Astrocyte of the spinal cord (primary cell): ENCODE results near the gene PPARG.
"Not testable (repeated sequence)": the region's sequence is repeated elsewhere in the genome, so short reads cannot be mapped to it uniquely, and the experiment has no call there.

Experiments
- DNase-seq: peaks from one replicate; pipeline ENCODE4 v3.0.0; 2011; ENCODE audit warnings: low read depth, low spot score
- H3K4me3 ChIP-seq: 2 replicates; pipeline ENCODE4 v1.5.1; 2011; ENCODE audit warnings: low read depth, mild to moderate bottlenecking, low read length, moderate library complexity
- CTCF ChIP-seq: IDR thresholded peaks from 2 replicates; pipeline ENCODE4 v1.5.1; 2012; ENCODE audit warnings: low read depth, mild to moderate bottlenecking, low read length, inconsistent platforms
- in situ Hi-C: cut with HindIII; loops from 2 replicates; pipeline ENCODE4 v1.10.0; 2017; ENCODE audit warnings: low sequenced_read_pairs

Gene PPARG

GRCh38 chr3:12452361-12453330, 163.8 kb downstream of the PPARG start:
- no peak for DNase-seq
- no peak for TF ChIP-seq CTCF
- no peak overlapping the region for H3K4me3 ChIP-seq
- in situ Hi-C loops: no loop called here

- no peak for TF ChIP-seq CTCF
- no peak overlapping the region for H3K4me3 ChIP-seq
- DNase-seq: no peak
- in situ Hi-C loops: no loop called here
These were observed 165.4 kb downstream of the PPARG start for GRCh38 chr3:12454076-12454815.

GRCh38 chr3:12454816-12455121, 165.9 kb downstream of the PPARG start:
- in situ Hi-C loops: no loop called here
- no peak overlapping the region for H3K4me3 ChIP-seq
- DNase-seq: no peak
- TF ChIP-seq CTCF: no peak

- no peak for DNase-seq
- H3K4me3 ChIP-seq: no peak overlapping the region
- in situ Hi-C loops: no loop called here
- TF ChIP-seq CTCF: no peak
These were observed 166.9 kb downstream of the PPARG start for GRCh38 chr3:12455740-12456139.

- in situ Hi-C loops: no loop called here
- H3K4me3 ChIP-seq: no peak overlapping the region
- no peak for TF ChIP-seq CTCF
- DNase-seq: no peak
These were observed 167.6 kb downstream of the PPARG start for GRCh38 chr3:12456441-12456840.

GRCh38 chr3:12457380-12457779, 168.5 kb downstream of the PPARG start:
- H3K4me3 ChIP-seq, DNase-seq, in situ Hi-C loops: not testable (repeated sequence)

GRCh38 chr3:12458901-12459300, 170.0 kb downstream of the PPARG start:
- no peak for TF ChIP-seq CTCF
- DNase-seq: no peak
- H3K4me3 ChIP-seq: no peak overlapping the region
- in situ Hi-C loops: no loop called here
